AG09309 (cell line): Measurements from ENCODE around the gene RAB35.

Experiments used
- DNase-seq: peaks from one replicate; pipeline ENCODE4 v3.0.0-alpha.2; 2010; ENCODE audit warnings: low read depth
- H3K4me3 ChIP-seq: 2 replicates; pipeline ENCODE4 v1.5.1; 2011; ENCODE audit warnings: mild to moderate bottlenecking, low read depth, low read length, moderate library complexity; ENCODE audit not compliant: control insufficient read depth
- TF ChIP-seq, protein P1 (sequence below): IDR thresholded peaks from 2 replicates; pipeline ENCODE4 v1.5.1; 2011; ENCODE audit warnings: mild to moderate bottlenecking, low read depth, low read length, inconsistent platforms; ENCODE audit not compliant: insufficient read depth, control insufficient read depth; ENCODE audit errors: missing control alignments

Gene RAB35

DNA sequence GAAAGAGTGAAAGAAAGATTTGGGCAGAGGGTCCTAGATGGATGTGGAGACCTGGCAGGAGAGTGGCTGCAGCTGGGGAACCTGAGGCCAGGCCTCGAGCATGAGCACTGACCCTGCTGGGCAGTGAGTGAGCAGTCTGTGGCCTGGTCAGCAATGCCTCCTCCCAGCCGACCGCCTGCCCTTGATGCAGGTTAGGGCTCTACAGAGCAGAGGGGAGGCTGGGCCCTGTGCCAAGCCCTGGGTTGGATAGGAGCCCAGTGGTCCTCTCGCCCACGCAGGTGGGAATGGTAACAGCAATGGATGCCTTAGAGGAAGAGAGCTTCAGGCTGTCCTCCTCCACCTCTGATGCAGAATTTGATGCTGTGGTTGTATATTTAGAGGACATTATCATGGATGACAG lies 59.8 kb downstream of the RAB35 start:
- DNase-seq: no peak
- no peak overlapping the region for H3K4me3 ChIP-seq
- TF ChIP-seq, protein P1, sequence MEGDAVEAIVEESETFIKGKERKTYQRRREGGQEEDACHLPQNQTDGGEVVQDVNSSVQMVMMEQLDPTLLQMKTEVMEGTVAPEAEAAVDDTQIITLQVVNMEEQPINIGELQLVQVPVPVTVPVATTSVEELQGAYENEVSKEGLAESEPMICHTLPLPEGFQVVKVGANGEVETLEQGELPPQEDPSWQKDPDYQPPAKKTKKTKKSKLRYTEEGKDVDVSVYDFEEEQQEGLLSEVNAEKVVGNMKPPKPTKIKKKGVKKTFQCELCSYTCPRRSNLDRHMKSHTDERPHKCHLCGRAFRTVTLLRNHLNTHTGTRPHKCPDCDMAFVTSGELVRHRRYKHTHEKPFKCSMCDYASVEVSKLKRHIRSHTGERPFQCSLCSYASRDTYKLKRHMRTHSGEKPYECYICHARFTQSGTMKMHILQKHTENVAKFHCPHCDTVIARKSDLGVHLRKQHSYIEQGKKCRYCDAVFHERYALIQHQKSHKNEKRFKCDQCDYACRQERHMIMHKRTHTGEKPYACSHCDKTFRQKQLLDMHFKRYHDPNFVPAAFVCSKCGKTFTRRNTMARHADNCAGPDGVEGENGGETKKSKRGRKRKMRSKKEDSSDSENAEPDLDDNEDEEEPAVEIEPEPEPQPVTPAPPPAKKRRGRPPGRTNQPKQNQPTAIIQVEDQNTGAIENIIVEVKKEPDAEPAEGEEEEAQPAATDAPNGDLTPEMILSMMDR: no peak

DNA sequence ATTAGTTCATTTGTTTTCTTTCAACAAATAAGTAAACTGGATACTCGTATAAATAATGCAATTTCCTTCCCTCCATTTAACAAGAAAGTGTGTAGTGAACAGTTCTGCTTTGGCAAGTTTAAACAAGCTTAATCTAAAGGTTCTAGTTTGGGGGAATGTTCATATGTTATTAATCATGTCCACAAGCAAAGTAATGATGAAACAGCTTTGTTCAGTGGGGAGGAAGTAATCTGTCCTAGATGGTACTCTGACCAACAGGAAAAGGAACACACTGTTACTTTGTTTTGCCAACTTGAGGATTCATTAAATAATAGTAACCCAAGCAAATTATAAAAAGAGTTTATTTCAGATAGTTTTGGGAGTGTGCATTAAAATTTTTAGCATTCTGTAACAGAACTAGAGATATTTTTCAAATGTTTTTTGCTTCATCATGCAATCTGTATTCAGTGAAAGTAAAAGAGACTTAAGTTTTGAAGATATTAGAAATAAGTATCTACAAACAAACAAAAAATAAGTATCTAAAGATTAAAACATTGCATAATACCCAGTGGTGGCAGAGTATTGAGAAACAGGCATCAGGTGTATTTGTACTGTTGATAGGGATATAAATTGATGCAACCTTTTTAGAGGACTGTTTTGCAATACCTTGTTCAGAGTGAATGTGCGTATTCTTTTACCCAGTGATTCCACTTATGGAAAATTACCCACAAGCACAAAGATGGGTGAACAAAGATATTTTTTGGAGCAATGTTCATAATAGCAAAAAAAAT lies 61.1 kb downstream of the RAB35 start:
- no peak overlapping the region for H3K4me3 ChIP-seq
- TF ChIP-seq, protein P1: no peak
- DNase-seq: no peak

DNA sequence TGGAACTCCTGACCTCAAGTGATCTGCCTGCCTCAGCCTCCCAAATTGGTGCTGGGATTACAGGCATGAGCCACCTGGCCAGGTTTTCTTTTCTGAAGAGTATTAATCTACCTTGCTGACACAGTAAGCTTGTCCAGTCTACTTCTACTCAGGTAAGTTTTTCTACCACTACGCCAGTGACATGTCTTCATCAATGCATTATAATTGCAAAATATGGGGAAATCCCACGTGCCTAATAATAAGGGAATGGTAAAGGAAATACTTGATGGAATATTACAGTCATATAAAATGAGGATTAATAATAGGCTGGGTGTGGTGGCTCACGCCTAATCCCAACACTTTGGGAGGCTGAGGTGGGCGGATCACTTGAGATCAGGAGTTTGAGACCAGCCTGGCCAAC lies 62.3 kb downstream of the RAB35 start:
- TF ChIP-seq, protein P1: no peak
- H3K4me3 ChIP-seq: no peak overlapping the region
- no peak for DNase-seq

DNA sequence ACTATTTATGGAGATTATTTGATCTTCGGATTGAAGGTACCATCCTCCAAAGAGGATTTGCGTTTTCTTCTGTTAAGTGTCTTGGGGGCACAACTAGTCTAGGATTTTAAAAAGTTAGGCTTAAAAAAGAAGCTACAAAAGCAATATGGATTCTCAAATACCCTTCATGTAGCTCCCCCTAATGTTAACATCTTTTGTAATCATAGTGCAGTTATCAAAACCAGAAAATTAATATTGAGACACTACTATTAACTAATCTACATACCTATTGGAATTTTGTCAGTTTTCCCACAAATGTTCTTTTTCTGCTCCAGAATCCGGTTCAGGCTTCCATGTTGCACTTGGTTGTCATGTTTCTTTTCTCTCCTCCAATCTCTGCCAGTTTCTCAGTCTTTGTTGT lies 65.0 kb downstream of the RAB35 start:
- TF ChIP-seq, protein P1: no peak
- DNase-seq: no peak
- H3K4me3 ChIP-seq: no peak overlapping the region

DNA sequence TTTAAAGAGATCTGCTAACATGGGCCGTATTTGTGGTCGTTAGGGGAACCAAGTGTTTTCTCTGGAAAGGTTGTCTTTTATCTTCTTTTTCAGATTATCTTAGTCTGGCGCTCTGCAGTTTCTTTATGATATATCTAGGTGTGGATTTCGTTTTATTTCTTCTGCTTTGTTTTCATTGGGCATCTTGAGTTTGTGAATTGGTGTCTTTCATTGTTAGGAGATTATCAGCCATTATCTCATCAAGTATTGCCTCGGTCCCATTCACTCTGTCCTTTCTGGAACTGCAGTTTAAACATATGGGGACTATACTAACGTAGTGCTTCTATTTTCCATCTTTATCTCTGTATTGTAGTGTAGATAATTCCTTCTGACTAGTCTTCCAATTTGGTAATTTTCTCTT lies 67.1 kb downstream of the RAB35 start:
- no peak overlapping the region for H3K4me3 ChIP-seq
- no peak for DNase-seq
- TF ChIP-seq, protein P1: no peak

DNA sequence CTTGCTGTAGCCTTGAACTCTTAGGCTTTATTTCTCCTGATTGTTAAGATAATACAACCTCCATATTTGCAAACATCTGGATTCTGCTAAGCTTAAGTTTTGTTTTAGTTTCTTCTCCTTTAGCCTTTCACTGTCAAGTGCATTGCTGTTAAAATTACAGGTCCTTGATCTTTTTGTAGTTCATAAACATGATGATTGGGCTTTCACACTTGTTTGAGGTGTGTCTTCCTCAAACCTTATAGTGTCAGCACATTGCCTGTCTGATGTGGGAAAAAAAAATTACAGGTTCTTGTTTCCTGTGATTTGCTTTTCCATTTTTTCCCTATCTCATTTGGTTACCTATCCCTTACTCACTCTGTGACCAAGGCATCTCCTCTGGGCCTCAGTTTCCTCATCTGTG lies 68.3 kb downstream of the RAB35 start:
- DNase-seq: no peak
- TF ChIP-seq, protein P1: no peak
- H3K4me3 ChIP-seq: no peak overlapping the region
